K562 (cell line): Measurements from ENCODE around the gene NSMF. TPM values are rescaled to one million over a fixed set of nuclear protein-coding genes. Genes with fewer than 3 reads are reported as not detected.

Experiments used
- CEBPB ChIP-seq: fragments of 450-650 bp; IDR thresholded peaks from 2 replicates; pipeline ENCODE4 v1.6.1; 2016; ENCODE audit warnings: missing genetic modification characterization, missing compliant biosample characterization
- CHD2 ChIP-seq: IDR thresholded peaks from 2 replicates; pipeline ENCODE4 v1.6.1; 2011; ENCODE audit warnings: low read depth, low read length
- CTBP1 ChIP-seq: fragments of 450-650 bp; IDR thresholded peaks from 2 replicates; pipeline ENCODE4 v1.6.1; 2016; ENCODE audit warnings: borderline replicate concordance
- DIDO1 ChIP-seq: fragments of 450-650 bp; IDR thresholded peaks from 2 replicates; pipeline ENCODE4 v1.6.1; 2016; ENCODE audit warnings: low read depth, missing biosample characterization, missing genetic modification characterization
- E2F6 ChIP-seq, 2 experiments: IDR thresholded peaks; 2 replicates each; pipeline ENCODE4 v1.6.1; 2011; ENCODE audit warnings: borderline replicate concordance in 1 of 2, control low read depth in 1 of 2, low read depth in 1 of 2, low read length in 1 of 2, mild to moderate bottlenecking in 1 of 2, mixed read lengths in 1 of 2, moderate library complexity in 1 of 2; ENCODE audit not compliant: insufficient read depth in 1 of 2, insufficient read length in 1 of 2, poor library complexity in 1 of 2, severe bottlenecking in 1 of 2; ENCODE audit errors: extremely low read depth in 1 of 2
- EP300 ChIP-seq: IDR thresholded peaks from 2 replicates; pipeline ENCODE4 v1.6.1; 2012; ENCODE audit warnings: low read length, improper control_type of control experiment
- ETV6 ChIP-seq, 3 experiments: fragments of 150-350 bp in 1 of 3; sonication (generic) in 1 of 3; formaldehyde crosslinking in 1 of 3; IDR thresholded peaks; 2 replicates each; pipeline versions ENCODE4 v1.6.1 to v1.8.0; 2014 to 2022; ENCODE audit warnings: borderline replicate concordance in 2 of 3, low read depth in 2 of 3, antibody characterized with exemption in 1 of 3, low read length in 1 of 3, mild to moderate bottlenecking in 1 of 3, missing genetic modification reagents in 1 of 3
- FOXK2 ChIP-seq, 2 experiments: fragments of 450-650 bp; IDR thresholded peaks in 1 of 2; conservative IDR thresholded peaks in 1 of 2; 2 replicates each; pipeline ENCODE4 v1.6.1; 2016; ENCODE audit warnings: low read depth in 2 of 2, mild to moderate bottlenecking in 1 of 2
- KLF13 ChIP-seq: fragments of 450-650 bp; IDR thresholded peaks from 2 replicates; pipeline ENCODE4 v1.6.1; 2016; ENCODE audit warnings: missing genetic modification characterization, low read depth, mild to moderate bottlenecking, missing compliant biosample characterization, moderate library complexity, borderline replicate concordance
- MBD1 ChIP-seq: fragments of 250-450 bp; sonication (Bioruptor Pico); IDR thresholded peaks from 2 replicates; pipeline ENCODE4 v1.8.0; 2022; ENCODE audit warnings: inconsistent platforms
- MTA3 ChIP-seq: fragments of 450-650 bp; formaldehyde crosslinking; IDR thresholded peaks from 2 replicates; pipeline ENCODE4 v1.6.1; 2017; ENCODE audit warnings: mild to moderate bottlenecking, borderline replicate concordance
- MTF1 ChIP-seq: fragments of 250-450 bp; sonication (Bioruptor Pico); IDR thresholded peaks from 2 replicates; pipeline ENCODE4 v1.9.0; 2021; ENCODE audit warnings: moderate library complexity, mild to moderate bottlenecking, inconsistent platforms, borderline replicate concordance
- NCOR1 ChIP-seq: fragments of 450-650 bp; IDR thresholded peaks from 2 replicates; pipeline ENCODE4 v1.6.1; 2016; ENCODE audit warnings: mild to moderate bottlenecking, moderate library complexity
- NELFE ChIP-seq: IDR thresholded peaks from 2 replicates; pipeline ENCODE4 v1.6.1; 2011; ENCODE audit warnings: mild to moderate bottlenecking; ENCODE audit not compliant: insufficient read depth, insufficient read length
- NFIC ChIP-seq: fragments of 450-650 bp; IDR thresholded peaks from 2 replicates; pipeline ENCODE4 v1.6.1; 2017; ENCODE audit warnings: mild to moderate bottlenecking, inconsistent platforms
- PHF20 ChIP-seq: fragments of 450-650 bp; IDR thresholded peaks from 2 replicates; pipeline ENCODE4 v1.6.1; 2018; ENCODE audit not compliant: partially characterized antibody
- RBM17 ChIP-seq: fragments of 200-400 bp; formaldehyde crosslinking; IDR thresholded peaks from 2 replicates; pipeline ENCODE4 v1.6.1; 2017; ENCODE audit warnings: low read depth, mild to moderate bottlenecking, low read length, borderline replicate concordance
- SMARCE1 ChIP-seq: fragments of 450-650 bp; IDR thresholded peaks from 2 replicates; pipeline ENCODE4 v1.7.1; 2016; ENCODE audit warnings: mild to moderate bottlenecking
- SNRNP70 ChIP-seq: fragments of 200-400 bp; formaldehyde crosslinking; optimal IDR thresholded peaks from 2 replicates; pipeline ENCODE3; 2017; ENCODE audit warnings: low read depth, low read length
- TBL1XR1 ChIP-seq, 2 experiments: IDR thresholded peaks; 2 replicates each; pipeline ENCODE4 v1.6.1; 2012; ENCODE audit warnings: improper control_type of control experiment in 2 of 2, low read length in 2 of 2, mild to moderate bottlenecking in 1 of 2
- ZFP36 ChIP-seq: fragments of 150-350 bp; IDR thresholded peaks from 2 replicates; pipeline ENCODE4 v1.6.1; 2018; ENCODE audit warnings: low read length, low read depth; ENCODE audit not compliant: partially characterized antibody
- ZNF316 ChIP-seq: fragments of 450-650 bp; IDR thresholded peaks from 2 replicates; pipeline ENCODE4 v1.6.1; 2016
- ZNF445 ChIP-seq: fragments of 250-450 bp; sonication (Bioruptor Pico); IDR thresholded peaks from 2 replicates; pipeline ENCODE4 v1.4.0; 2020; ENCODE audit warnings: low read depth, mild to moderate bottlenecking, moderate library complexity
- ZNF561 ChIP-seq: fragments of 450-650 bp; formaldehyde crosslinking; conservative IDR thresholded peaks from 2 replicates; pipeline ENCODE4 v1.4.0; 2020; ENCODE audit warnings: mild to moderate bottlenecking, moderate library complexity
- polyA plus RNA-seq, 8 experiments: library from polyadenylated mRNA; depleted of rRNA in 4 of 8; stranded (reverse) in 5 of 8; unstranded in 3 of 8; fragments of >200 nt; fragmentation: Nextera tagmentation in 2 of 8; fragmentation: Illumina TruSeq in 1 of 8; extraction: Ambion mirVana in 2 of 8; extraction: Trizol in 1 of 8; gene quantifications; 2 replicates each; pipeline versions ENCODE4 v1.2.1 to v1.2.3, GENCODE V29; 2011 to 2014; ENCODE audit warnings: inconsistent platforms in 1 of 8, missing spikeins in 1 of 8
- total RNA-seq, 7 experiments: library from RNA; depleted of rRNA in 6 of 7; stranded (reverse); fragments of >200 nt in 6 of 7; fragmentation: Illumina TruSeq in 2 of 7; extraction: Trizol in 2 of 7; gene quantifications; 2 replicates each; pipeline versions ENCODE4 v1.2.1 to v1.2.3, GENCODE V29; 2011 to 2021; ENCODE audit warnings: low replicate concordance in 1 of 7
- TF ChIP-seq, protein P1 (sequence below): fragments of 450-650 bp; IDR thresholded peaks from one replicate; pipeline ENCODE4 v1.6.1; 2018; ENCODE audit warnings: mild to moderate bottlenecking, moderate library complexity; ENCODE audit not compliant: partially characterized antibody

NSMF gene
- total and polyA plus RNA-seq, 9 of the 15 experiments (the other 6 are each of a cell fraction or from before 2014, with no cell fraction given), result 0.20 to 82.7 (median 29.3) TPM

DNA sequence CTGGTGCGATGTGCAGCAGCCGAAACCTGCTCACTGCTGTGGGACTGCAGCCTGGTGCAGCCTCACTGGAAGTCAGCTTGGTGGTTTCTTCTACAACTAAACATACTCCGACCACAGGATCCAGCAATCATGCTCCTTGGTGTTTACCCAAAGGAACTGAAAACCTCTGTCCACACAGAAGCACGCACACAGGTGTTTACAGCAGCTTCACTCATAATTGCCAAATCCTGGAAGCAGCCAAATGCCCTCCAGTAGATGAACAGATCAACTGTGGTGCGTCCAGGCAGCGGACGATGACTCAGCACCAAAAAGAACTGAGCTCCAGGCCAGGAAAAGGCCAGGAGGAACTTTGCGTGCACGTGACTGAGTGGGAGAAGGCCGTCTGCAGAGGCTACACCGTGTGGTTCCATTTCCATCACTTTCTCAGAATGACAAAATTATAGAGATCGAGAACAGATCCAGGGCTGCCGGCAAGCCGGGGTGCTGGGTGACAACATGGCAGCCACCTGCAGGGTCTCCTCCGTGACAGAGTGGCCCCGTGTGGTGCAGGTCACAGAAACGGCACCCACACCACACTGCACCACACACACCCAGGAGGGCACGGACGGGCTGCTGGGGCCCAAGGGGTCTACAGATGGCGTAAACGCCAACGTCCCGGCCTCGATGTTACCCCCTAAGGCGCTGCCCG lies 23.1 kb upstream of the NSMF start (continued):
- TF ChIP-seq MTF1 (CRISPR knock-in tag) (0 out of 2 replicates have a peak, but pooled peaks have one; percentile 3), ZNF561 (CRISPR knock-in tag) (no peak), DIDO1 (tag) (0 out of 2 replicates have a peak, but pooled peaks have one; percentile 29), ZNF445 (CRISPR knock-in tag) (no peak), RBM17 (no peak), NCOR1 (no peak; the same call in 1 of the 2 replicates), ZNF316 (peak; percentile 98), FOXK2 (conservative IDR thresholded peaks at IDR 0.05 in 1 of 2, IDR thresholded peaks at IDR 0.05 in 1 of 2; ENCODE audit: low read depth in 2 of 2) (peak; percentile 65 to 74), CHD2 (no peak), ZFP36 (peak; percentile 17), MBD1 (CRISPR knock-in tag) (no peak), SMARCE1 (peak; percentile 88), TBL1XR1 (IDR thresholded peaks at IDR 0.05; ENCODE audit: low read length in 2 of 2) (no peak), KLF13 (tag) (0 out of 2 replicates have a peak, but pooled peaks have one; percentile 21), PHF20 (no peak), MTA3 (peak; percentile 75; the same call in 1 of the 2 replicates), EP300 (peak; percentile 57), CTBP1 (peak; percentile 79; the same call in 1 of the 2 replicates), NELFE (no peak), NFIC (peak; percentile 27; the same call in 1 of the 2 replicates), E2F6 (IDR thresholded peaks at IDR 0.05; ENCODE audit: borderline replicate concordance in 1 of 2, extremely low read depth in 1 of 2, insufficient read depth in 1 of 2, insufficient read length in 1 of 2, low read depth in 1 of 2, low read length in 1 of 2, poor library complexity in 1 of 2, severe bottlenecking in 1 of 2) (peak; percentile 76 to 78), SNRNP70 (no peak), CEBPB (tag) (peak; percentile 63), ETV6 (IDR thresholded peaks at IDR 0.05; ENCODE audit: borderline replicate concordance in 1 of 2, low read depth in 2 of 2, low read length in 1 of 2) (no peak), ETV6 (CRISPR knock-in tag; IDR thresholded peaks at IDR 0.05; ENCODE audit: borderline replicate concordance) (no peak)
- TF ChIP-seq, protein P1, sequence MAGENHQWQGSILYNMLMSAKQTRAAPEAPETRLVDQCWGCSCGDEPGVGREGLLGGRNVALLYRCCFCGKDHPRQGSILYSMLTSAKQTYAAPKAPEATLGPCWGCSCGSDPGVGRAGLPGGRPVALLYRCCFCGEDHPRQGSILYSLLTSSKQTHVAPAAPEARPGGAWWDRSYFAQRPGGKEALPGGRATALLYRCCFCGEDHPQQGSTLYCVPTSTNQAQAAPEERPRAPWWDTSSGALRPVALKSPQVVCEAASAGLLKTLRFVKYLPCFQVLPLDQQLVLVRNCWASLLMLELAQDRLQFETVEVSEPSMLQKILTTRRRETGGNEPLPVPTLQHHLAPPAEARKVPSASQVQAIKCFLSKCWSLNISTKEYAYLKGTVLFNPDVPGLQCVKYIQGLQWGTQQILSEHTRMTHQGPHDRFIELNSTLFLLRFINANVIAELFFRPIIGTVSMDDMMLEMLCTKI, result no peak
